Amniotic epithelial cell (primary cell): ENCODE results near the gene NXPH1.

Experiments
- DNase-seq: peaks from one replicate; pipeline ENCODE4 v3.0.0-alpha.2; 2010; ENCODE audit warnings: low read depth

The NXPH1 gene

DNA sequence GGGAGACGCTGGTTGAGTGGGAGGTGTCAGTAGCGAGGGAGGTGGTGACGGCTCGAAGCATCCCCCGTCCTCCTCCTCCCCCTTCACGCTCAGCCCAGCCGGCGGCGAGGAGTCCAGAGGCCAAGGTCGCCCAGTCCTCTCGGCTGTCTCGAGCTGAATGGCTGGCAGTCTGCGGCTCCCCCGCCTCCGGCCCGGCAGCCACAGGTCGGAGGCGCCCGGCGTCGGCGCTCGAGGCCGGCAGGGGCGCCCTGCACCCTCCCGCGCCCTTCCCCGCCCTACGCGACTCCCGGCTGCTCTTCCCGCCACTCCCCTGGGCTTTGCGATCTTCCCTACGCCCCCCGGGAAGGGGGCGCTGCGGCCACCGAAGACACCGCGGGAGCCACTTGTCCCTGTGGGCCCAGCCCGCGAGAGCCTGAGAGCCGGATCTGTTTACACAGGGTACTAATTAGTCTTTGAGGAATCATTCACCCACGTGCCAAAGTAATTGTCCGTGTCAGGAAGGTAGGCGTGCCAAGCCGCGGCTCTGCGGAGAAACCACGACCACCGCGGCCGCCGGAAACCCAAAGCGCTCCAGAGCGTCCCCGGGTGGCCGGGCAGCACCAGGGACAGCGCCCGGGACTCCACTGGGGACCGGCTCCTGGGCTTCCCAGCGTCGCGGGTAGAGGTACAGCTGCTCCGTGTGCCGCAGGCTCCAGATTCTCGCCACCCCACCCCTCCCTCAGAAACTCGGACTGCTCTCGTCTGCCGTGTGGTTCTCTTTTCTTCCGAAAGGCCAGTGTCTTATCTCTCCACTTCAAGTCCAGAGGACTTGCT lies at the start of gene NXPH1:
Gene NXPH1, plus strand, starts transcription at position 133 of the 813 bp plus-strand sequence.
- no peak for DNase-seq

DNA sequence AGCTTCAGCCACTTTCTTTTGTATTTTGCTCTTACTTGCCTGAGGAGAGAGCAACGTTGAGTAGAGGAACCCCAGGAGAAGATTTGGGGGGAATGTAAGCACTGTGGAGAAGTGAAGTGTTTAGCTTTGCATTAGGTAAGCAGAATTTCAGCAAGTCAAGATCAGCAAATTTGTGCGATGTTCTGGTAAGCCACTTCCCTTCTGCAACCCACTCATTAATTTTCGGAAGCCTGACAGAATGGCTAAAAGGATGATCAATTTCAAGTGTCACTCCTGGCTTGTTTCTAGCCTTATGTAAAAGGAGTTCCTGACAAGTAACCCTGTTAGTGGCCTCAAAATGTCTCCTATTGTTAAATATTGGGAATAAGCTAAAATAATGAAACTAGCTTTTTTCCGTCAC lies 48.5 kb upstream of the NXPH1 start:
- DNase-seq, result no peak

DNA sequence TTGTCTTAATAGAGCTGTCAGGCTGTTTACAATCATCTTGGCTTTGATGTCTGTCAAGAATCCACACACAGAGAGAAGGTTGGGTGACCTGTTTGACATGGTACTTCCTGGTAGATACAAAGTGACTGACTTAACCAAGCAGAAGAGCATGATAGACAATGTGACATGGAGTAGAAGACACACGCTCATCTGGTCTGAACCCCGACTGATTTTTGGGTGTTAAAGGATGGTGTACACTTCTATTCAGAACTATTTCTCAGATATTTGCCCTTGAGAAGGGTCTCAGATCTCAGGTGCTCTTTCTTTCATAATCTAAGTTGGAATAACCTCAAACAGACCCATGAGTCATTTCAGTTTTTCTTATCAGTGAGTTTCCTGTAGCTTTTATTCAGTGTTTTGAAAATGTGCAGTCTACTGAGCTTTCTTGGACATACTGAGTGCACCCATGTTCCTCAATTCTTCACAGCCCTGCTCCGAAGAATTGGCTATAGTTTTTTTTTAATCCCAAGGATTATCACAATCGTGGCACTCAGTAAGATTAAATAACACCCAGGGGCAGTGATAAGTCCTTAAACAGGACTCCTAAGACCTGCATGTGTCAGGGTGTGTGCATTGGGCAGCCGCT lies 46.4 kb upstream of the NXPH1 start:
- no peak for DNase-seq

DNA sequence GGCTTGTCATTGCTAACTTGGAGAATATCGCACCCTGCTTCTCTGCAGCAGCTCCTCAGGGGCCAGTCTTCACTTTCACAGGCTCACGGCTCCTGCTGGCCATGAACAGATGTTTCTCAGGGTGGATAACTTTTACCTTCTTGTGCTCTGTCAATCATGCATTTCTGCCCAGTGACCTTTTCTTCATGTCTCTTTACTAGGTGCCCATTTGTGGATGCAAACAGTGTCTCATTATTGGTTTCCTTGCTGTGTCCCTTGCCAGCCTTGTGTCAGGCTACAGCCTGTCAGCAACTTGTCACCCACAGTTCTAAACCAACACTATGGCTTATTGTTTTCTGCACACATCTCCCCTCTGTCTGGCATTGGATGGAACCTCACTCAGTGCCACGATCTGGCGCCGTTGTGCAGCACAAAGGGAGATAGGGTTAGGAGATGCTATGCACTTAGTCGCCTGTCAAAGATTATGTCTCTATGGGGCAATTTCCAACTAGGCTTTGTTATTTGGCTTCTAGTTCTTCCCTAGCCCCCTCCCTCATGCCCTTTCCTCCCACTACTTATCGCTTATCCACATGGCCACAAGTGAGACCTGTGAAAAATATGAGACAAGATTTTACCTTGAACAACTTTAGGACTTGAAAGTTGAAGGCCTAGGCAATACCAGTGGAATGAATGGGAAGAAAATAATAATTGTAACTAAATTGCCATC lies 45.7 kb upstream of the NXPH1 start:
- DNase-seq, result no peak

DNA sequence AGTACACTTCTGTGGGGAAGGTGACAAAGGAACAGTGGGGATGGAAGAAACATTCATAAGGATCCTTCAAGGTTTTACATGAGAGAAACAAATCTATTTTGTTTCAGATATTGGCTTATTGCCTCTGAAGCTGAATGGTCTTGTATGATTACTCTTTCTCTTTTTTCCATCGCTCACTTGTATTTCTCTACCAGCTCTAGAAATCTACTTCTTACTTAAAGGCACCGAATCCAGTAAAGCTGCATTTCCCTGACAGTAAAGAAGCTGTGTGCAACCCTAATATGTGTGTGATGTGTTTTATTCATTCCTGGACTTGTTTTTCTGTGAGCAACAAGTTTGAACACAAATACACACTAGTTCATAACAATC lies 45.2 kb upstream of the NXPH1 start:
- no peak for DNase-seq

DNA sequence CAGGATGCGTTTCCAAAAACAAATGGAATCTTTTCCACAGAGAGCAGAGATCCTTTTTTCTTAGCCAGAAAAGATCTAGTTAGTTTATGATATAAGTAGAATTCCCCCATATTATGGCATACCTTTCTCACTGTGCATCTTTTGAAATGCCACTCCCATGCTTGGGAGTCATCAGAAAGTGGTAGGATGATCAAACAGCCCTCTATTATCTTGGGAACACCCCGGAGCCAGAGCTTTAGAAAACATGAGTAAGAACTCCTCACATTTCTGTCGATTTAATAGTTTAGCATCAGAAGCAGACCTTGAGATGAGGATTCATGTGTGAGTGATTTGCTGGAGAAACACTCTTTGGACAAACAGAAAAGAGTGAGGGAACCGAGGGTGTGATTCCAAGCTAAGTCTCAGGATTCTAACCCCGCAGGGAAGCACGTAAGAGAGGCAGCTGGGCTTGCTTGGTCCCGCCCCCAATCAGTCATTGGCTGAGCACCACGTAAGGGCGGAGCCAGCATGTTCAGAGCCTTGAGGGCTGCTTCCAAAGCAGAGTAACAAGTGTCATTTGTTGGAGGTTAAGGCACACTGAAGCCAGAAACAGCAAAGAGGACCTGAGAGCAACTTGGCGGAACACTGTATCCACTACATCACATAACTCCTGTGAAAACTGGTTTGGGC lies 43.7 kb upstream of the NXPH1 start:
- DNase-seq, result no peak

DNA sequence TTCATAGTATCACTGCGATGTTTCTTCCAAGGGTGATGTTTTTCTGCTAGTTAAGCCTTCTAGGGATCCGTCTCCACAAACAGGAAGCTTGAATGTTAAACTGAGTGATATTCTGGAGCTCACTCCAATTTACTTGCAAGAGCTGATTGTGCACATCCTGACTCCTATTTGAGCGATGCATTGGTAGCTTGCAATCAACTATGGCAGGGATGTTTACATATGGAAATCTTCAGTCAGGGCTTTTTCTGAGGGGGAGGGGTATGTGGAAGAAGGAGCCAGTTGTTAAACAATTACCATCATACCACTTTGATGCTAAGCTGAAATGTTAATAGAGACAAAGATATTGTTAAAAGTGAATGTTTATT lies 43.2 kb upstream of the NXPH1 start:
- no peak for DNase-seq

DNA sequence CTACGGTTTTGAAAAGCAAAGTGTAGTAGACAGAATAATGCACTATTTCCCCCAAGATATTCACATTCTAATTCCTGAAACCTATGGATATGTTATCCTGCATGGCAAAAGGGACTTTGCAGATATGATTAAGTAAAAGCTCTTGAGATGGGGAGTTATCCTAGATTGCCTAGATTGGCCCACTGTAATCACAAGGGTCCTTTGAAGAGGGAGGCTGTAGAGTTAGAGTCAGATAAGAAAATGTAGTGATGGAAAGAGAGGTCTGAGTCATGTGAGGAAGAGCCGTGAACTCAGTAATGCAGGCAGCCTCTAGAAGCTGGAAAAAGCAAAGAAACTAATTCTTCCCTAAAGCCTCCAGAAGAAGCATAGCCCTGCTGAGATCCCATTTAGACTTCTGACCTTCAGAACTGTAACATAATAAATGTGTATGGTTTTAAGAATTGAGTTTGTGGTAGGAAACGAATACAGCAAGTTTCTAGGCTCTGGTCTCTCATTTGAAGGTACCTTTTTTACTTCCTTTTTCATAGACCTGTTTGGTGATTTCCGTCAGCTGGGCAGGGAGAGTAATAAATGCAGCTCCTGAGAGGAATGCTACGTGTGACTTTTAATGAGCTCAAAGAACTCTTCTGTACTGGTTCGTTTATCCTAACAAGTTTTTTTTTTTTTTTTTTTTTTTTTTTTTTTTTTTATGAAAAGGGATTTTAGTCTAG lies 41.9 kb upstream of the NXPH1 start:
- no peak for DNase-seq

DNA sequence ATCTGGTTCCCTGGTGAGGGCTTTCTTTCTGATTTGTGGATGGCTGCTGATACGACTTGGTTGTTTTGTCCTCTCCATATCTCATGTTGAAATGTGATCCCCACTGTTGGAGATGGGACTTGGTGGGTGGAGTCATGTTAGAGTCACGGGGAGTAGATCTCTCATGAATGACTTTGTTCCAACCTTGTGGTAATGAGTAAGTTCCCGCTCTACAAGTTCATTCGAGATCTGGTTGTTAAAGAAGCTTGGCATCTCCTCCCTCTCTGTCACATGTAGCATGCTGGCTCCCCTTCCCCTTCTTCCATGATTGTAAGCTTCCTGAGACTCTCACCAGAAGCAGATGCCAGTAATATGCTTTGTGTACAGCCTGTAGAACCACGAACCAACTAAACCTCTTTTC lies 37.1 kb upstream of the NXPH1 start:
- no peak for DNase-seq

DNA sequence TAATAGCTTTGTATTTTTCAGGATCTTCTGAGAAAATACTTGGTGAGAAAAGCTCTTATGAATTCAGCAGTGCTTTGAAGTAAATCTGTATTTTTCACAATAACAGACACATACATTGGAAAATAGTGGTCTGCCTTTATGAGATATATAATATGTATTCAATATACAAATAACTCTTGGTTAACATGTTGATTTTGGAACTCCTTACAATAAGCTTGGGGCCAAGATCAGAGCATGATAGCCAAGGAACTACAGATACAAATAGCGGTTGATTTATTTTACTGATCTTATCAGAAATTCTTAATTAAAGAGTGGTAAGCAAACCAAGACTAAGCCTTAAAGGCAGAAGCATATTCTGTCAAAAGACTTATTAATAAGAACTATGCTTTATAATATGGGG lies 24.5 kb upstream of the NXPH1 start:
- no peak for DNase-seq

DNA sequence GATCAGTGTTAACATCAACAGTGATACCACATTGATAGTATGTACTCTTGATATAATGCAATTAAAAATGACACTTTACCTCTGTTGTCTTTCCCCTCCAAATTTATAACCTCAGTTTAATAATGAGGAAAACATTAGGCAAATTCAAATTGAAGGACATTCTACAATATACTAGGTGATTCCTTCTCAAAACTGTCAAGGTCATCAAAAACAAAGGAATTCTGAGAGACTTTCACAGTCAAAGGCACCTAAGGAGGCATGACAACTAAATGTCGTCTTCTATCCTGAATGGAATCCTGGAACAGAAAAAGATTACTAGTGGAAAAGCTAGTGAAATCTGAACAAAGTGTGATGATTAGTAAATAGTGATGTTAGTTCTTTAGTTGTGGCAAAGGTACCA lies 22.3 kb upstream of the NXPH1 start:
- no peak for DNase-seq

DNA sequence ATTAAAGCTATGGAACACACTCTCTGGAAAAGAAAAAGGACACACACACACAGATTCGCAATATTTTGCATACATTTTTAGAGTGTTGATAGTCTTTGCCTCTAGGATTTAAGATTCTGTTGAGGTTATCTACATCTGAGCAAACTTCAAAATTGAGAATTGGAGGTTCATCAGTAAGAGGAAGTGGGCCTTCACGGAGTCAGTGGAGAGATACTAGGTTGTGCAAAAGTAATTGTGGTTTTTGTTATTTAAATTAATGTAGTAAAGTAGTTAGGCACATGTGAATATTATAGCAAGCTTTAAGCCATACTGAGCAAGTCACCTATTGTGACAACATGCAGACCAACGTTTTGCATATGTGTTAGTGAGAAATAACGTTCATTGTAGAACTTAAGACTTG lies 19.8 kb upstream of the NXPH1 start:
- no peak for DNase-seq

DNA sequence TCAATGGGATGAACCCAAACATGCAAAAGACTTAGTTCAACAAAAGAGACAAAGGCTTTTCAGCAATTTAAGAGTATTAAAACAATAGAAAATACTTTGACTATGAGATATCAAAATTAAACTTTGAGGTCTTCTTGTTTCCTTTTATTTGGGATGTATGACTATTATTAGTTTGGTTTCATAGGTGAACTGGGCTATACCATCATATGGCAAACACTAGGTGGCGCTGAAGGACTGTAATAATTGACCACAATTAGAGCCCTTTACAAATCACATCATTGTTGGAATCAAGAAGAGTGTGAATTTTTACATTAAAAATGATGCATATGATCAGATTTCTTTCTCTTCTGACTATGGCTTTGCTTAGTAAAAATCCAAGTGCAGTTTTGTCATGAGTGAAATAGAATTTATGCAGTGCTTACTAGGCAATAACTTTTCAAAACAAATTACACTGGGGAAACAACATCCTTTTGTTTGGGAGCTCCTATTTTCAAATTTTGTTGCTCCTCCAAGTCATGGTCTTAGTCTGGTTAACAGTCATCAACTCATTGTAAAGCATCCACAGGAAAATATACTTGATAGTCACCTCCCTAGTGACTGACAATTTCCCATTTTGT lies 14.7 kb upstream of the NXPH1 start:
- DNase-seq, result peak; percentile 53

DNA sequence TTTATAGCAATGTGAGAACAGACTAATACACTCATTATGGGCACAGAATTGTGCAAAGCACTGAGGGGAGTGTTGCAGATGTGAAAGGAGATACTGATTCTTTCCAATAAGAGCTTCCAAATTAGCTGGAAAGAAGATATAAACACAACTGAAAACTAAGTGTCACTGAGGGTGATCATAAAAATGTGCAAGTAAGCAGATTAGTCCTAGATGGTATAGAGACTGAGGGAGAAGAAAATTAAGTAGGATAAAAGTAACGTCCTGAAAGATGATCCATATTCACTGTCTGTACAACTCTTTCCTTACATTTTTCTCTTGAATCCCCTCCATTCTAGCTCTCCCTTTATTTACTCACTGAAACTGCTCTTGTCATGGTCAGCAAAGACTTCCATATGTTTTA lies 11.2 kb upstream of the NXPH1 start:
- DNase-seq, result no peak

DNA sequence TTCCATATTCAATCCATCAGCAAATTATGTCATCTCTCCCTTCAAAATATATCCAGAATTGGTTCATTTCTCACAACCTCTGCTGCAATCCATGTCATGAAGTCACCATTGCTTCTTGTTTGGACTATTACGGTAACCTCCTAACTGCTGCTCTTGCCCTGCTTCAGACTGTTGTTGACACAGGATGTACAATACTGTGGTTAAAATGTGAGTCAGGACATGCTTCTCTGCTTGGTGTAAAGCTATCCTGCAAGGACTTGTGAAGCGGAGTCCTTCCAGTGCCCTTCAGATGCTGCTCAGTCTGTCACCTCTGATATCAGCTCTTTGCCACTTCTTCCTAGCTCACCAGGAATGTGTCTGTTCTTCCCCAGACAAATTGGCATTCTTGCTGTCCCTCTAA lies 10.4 kb upstream of the NXPH1 start:
- no peak for DNase-seq

DNA sequence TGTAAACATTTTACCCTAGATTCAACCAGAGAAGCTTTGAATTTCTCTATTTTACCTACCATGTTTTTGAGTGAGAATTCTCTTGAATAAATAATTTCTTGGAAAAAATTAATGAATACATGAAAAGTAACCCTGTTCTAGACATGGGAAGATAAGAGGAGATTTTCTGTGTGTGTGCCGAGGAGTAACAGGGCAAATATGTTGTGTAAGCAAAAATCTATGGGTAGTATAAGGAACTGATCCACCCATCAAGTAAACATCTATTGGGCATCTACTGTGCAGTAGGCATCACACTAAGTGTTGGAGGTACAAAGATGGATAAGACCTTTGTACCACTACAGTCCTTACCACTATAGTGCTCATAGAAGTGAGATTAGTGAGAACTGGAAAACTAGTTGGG lies 8.2 kb upstream of the NXPH1 start:
- no peak for DNase-seq

DNA sequence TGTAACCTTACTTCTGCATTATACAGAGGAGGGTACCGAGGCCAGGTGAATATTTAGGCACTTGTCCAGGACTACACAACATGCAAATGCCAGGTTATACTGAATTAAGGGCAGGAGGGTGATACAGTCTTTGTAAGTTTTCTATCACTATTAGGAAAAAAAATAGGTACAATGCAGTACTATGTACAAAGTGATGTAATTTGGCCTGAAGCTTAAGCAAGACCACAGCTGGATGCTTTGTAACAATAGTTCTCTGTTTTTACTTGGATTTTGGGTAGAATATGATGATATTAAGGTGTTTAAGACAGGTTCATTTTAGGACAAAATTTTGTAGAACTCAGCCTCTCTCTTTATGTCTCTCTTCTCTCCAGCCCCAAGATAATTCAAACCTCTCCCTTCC lies 2.8 kb upstream of the NXPH1 start:
- no peak for DNase-seq

DNA sequence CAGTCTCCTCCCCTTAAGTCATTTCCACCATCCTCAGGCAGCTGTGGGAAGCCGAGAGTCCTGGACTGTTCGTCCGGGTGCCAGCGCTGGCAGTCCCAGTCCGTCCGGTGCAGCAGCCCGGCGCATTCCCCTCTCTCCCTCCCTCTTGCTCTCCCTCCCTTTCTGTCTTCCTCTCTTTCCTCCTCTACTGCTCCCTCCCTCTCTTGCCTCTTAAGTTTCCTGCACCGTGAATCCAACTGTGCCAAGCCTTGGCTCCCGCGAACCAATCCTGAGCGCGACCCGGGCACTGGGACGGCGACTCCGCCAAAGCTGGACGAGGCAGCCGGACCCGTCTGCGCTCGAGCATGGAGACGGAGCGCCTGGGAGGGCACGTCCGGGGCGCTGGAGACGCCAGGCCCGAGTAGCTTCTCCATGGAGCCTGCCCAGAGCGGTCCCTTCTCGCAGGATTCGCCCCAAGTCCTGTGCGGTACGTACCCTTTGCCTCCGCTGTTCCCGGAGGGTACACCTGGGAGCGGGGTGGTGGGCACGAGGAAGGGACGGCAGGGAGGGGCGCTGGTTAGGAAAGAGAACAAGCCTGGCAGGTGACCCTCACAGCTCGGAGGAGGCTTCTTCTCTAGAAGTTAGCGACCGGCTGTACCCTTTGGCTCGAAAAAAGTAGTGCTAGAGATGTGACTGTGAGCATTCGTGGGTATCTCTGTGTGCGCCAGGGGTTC lies 1.0 kb downstream of the NXPH1 start:
- no peak for DNase-seq

DNA sequence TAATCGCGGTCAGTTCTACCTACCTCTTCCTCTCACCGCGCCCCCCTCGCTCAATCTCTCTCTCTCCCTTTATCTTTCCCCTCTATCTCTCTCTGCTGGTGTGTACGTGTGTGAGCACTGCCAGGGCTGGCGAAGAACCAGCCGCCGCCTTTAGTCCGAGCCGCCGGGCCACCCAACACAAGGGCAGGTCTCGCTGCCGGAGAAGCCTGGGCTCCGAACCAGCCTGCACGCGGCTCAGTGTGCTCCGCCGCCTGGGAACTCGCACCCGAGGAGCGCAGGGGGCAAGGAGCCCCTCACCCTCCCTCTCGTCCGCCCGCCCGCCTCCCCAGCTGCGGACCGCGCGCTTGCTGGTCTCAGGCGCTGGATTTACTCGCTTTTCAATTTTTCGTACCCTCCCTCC lies 1.7 kb downstream of the NXPH1 start:
- no peak for DNase-seq

DNA sequence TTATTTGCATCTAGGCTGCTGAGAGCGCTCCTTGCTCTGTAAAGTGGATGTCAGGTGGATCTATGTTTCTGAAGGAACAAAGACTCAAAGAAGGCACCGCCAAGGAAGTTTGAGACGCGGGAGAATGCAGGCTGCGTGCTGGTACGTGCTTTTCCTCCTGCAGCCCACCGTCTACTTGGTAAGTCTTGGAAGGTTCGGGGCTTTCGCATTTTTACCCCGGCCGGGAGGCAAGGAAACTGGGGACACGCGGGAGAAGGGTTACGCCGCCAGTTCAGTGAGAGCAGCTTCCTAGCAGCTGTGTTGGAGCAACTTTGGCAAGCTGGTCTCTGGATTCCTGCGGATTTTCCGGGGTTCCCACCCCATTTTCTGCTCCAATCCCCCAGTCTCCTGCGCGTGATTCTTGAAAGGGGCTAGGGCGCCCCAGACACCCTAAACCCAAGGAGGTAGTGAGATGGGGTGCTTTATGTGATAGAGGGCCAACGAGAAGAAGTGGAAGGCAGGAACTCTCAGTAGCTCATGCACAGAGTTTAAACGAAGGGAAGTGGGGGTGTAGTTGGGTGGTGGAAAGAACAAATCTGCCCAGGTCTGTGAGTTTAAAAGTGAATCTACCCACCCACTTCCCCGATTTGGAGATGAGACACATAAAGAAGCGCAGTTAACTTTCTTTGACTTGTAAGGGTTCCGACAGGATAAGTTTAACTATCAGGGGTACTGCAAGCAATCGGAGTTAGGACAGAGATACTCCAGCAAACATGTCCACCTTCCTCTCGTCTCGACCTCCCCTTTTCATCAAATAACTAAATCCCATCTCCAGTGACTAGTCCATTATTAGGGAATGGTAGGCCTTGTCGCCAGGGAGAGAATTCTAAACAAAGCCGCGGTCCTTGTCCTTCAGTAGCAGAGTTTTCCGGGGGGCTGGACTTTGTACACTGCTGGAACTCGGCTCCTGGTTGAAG lies 2.5 kb downstream of the NXPH1 start:
- no peak for DNase-seq
